ENCODE data around the gene RAB33A. TPM values are rescaled to one million over a fixed set of nuclear protein-coding genes. Genes with fewer than 3 reads are reported as not detected.

Gene RAB33A
- total RNA-seq, 4 donors from 2014 or later: 0.65 TPM; not detected in 3

DNA sequence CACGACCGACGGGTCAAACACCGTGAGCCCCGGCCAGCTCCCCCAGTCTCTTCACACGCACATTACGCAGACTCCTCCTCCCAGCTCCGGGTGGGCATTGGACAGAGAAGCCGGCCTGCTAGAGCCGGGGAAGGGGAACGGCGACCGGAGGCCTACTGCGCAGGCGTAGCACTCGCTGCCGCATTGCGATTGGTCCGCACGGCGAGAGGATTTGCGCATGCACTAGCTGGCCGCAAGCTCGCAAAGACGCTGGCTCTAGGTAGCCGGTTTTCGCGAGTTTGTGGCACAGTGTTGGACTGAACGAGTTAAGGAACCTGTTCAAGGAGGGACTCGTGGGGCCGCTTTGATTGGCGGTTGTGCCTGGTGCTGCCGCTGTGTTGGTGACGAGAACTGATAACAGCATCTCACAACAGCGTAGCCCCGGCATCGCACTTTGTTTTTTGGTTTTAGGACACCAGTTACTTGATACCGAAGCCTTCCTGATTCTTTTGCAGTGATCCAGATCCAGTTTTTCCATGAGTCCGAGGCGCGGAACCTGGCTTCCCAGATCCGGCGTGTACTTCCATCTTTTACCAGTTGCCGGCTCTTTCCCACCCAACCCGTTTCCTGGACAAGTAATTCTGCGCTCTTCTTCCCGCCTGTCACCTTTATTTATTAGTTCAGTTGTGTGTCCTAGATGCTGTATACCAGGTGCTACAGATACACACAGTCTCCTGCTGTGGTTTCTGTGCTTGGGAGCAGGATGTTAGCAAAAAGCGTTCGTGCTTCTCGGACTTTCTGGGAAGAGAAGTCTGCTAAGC, 5.9 kb upstream of the RAB33A start, which contains the start of gene AIFM1:
TSS of gene AIFM1 (minus strand) at position 139 of the 800 bp plus-strand sequence. CDS start 185 bp downstream, outside the sequence.
- peak; percentile 86 to 97 for DNase-seq (ENCODE audit: low spot score in 2 of 2)
- 1 to 38% methylated on average over 23 to 50 of the region's 50 CpGs for WGBS, 2 donors
- peak within 1 kb of the TSS; percentile 32 for H3K4me3 ChIP-seq (ENCODE audit: low read depth, poor library complexity, severe bottlenecking)
- intact Hi-C loops (cut with DNase I; ENCODE audit: low total_unique reads): no loop called here
- no peak for TF ChIP-seq CTCF (IDR thresholded peaks at IDR 0.05)
- no peak for TF ChIP-seq POLR2A (IDR thresholded peaks at IDR 0.05)

DNA sequence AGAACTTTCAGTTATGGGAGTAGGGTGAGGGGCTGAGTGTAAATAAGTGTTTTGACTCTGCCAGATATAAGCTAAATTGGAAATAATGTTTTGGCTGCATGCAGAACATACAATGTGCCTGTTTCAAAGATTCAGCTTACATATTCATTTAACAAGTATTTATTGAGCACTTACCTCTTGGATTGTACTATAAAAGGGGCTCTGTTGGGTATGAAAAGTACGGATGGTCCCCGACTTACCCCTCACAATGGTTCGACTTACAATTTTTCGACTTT, 5.3 kb upstream of the RAB33A start:
- intact Hi-C loops (cut with DNase I; ENCODE audit: low total_unique reads): no loop called here
- 0 to 44% methylated on average over 4 of the region's 4 CpGs for WGBS, 2 donors
- DNase-seq (ENCODE audit: low spot score in 2 of 2): no peak
- peak overlapping the region; percentile 32 for H3K4me3 ChIP-seq (ENCODE audit: low read depth, poor library complexity, severe bottlenecking)
- TF ChIP-seq POLR2A (IDR thresholded peaks at IDR 0.05) (no peak), CTCF (IDR thresholded peaks at IDR 0.05) (no peak)

DNA sequence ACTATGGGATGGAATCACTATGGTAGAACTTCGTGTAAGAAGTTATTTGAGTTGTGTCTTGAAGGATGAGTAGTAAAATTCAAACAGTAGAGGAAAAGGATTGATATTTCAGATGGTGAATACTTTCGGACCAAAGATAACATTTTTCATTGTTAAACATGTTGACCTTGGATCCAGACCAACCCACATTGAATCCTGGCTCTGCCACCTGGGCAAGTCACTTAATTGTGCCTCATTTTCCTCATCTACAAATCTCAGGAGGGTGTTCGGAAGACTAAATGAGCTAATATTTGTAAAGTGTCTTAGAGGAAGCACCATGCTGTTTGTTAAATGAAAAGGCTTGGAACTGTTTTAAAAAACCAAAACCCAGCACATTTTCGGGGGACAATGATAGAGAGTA, 4.7 kb upstream of the RAB33A start:
- H3K4me3 ChIP-seq (ENCODE audit: low read depth, poor library complexity, severe bottlenecking): no peak overlapping the region
- no peak for TF ChIP-seq CTCF (IDR thresholded peaks at IDR 0.05)
- TF ChIP-seq POLR2A (IDR thresholded peaks at IDR 0.05): no peak
- intact Hi-C loops (cut with DNase I; ENCODE audit: low total_unique reads): no loop called here

GRCh38 chrX:130170752-130171445, 863 bp upstream of the RAB33A start:
- no peak overlapping the region for H3K4me3 ChIP-seq (ENCODE audit: low read depth, poor library complexity, severe bottlenecking)
- no peak for TF ChIP-seq CTCF (IDR thresholded peaks at IDR 0.05)
- TF ChIP-seq POLR2A (IDR thresholded peaks at IDR 0.05): no peak
- 9 to 46% methylated on average over 8 to 31 of the region's 36 CpGs for WGBS, 2 donors
- peak in 1 of 2 donors; percentile 87 for DNase-seq (ENCODE audit: low spot score in 2 of 2)
- intact Hi-C loops (cut with DNase I; ENCODE audit: low total_unique reads): no loop called here

More for the DNA sequence above, 4.7 kb upstream of the RAB33A start:
- WGBS, 2 donors: 57 to 68% methylated on average over 4 of the region's 4 CpGs
- DNase-seq (ENCODE audit: low spot score in 2 of 2): no peak

DNA sequence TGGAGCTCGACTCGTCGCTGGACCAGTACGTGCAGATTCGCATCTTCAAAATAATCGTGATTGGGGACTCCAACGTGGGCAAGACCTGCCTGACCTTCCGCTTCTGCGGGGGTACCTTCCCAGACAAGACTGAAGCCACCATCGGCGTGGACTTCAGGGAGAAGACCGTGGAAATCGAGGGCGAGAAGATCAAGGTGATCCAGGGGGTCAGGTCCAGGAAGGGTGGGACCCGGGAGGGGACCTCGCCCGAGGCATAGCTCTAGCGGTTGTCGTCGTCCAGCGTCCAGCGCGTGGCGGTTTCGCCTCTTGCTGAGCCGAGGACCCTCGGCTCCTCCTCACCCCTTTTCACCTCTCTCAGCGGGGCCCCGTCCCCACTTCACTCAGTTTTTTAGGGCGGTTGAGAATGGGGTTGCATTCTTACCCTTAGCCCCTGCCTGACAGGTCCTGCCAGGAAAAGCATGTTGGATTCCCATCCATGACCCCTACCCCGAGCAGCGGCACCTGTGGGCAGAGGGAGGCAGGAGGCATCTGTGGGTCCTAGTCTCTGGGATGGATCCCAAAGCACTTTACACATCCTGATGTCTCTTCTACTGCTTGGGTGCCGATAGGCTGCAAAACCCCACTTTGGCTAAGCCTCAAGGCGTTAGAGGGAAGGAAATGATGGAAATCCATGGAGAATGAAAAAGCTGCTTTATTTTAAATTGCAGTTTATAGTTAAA, 524 bp downstream of the RAB33A start:
- DNase-seq (ENCODE audit: low spot score in 2 of 2): peak in 1 of 2 donors; percentile 67

More for the DNA sequence above, 524 bp downstream of the RAB33A start:
- intact Hi-C loops (cut with DNase I; ENCODE audit: low total_unique reads): no loop called here
- TF ChIP-seq CTCF (IDR thresholded peaks at IDR 0.05) (no peak), POLR2A (IDR thresholded peaks at IDR 0.05) (no peak)
- 56 to 60% methylated on average over 12 to 34 of the region's 34 CpGs for WGBS, 2 donors
- peak overlapping the region; percentile 25 for H3K4me3 ChIP-seq (ENCODE audit: low read depth, poor library complexity, severe bottlenecking)

Data from lower leg skin (tissue), 4 donors.